HCEC 1CT (cell line): ENCODE measurements around the gene ZNF66.
A peak's percentile ranks its signal among the peaks of the same experiment; 100 is the strongest.
"Not testable (repeated sequence)": the region's sequence is repeated elsewhere in the genome, so short reads cannot be mapped to it uniquely, and the experiment has no call there.

Experiments
- DNase-seq: peaks from one replicate; pipeline ENCODE4 v3.0.0-alpha.2; 2017

Gene ZNF66

GRCh38 chr19:20776083-20777076, at the start of gene ZNF66:
TSS of gene ZNF66 (plus strand) at chr19:20776304. CDS start at chr19:20776448, 144 bp downstream.
- peak; percentile 94 for DNase-seq

- not testable (repeated sequence) for DNase-seq
Observed at GRCh38 chr19:20750169-20750568, 25.9 kb upstream of the ZNF66 start.

- not testable (repeated sequence) for DNase-seq
Observed at GRCh38 chr19:20752291-20752690, 23.8 kb upstream of the ZNF66 start.

- not testable (repeated sequence) for DNase-seq
Observed at GRCh38 chr19:20769225-20769736, 6.8 kb upstream of the ZNF66 start.

- DNase-seq, result no peak
Observed at GRCh38 chr19:20787786-20788185, 11.7 kb downstream of the ZNF66 start.

- DNase-seq, result no peak
Observed at GRCh38 chr19:20791806-20792205, 15.7 kb downstream of the ZNF66 start.

- DNase-seq, result not testable (repeated sequence)
Observed at GRCh38 chr19:20806311-20807262, 30.5 kb downstream of the ZNF66 start.

- no peak for DNase-seq
Observed at GRCh38 chr19:20840371-20840770, 64.3 kb downstream of the ZNF66 start.
